Endothelial cell (in vitro differentiated cells): ENCODE data around the gene SERPINA12. TPM values are rescaled to one million over a fixed set of nuclear protein-coding genes. Genes with fewer than 3 reads are reported as not detected.

ENCODE experiments used
- DNase-seq: peaks from one replicate; pipeline ENCODE4 v3.0.0; 2021; ENCODE audit warnings: low spot score
- H3K27ac Mint-ChIP-seq: one replicate; pipeline ENCODE4 v1.8.0; 2021; ENCODE audit warnings: mixed read lengths, inconsistent platforms; ENCODE audit not compliant: unreplicated experiment
- H3K27me3 Mint-ChIP-seq: one replicate; pipeline ENCODE4 v1.8.0; 2021; ENCODE audit warnings: mild to moderate bottlenecking, moderate library complexity, mixed read lengths, inconsistent platforms; ENCODE audit not compliant: unreplicated experiment
- H3K36me3 Mint-ChIP-seq: one replicate; pipeline ENCODE4 v1.8.0; 2021; ENCODE audit warnings: mild to moderate bottlenecking, low read depth, mixed read lengths, inconsistent platforms; ENCODE audit not compliant: unreplicated experiment
- H3K4me1 Mint-ChIP-seq: one replicate; pipeline ENCODE4 v1.8.0; 2021; ENCODE audit warnings: mild to moderate bottlenecking, mixed read lengths, inconsistent platforms; ENCODE audit not compliant: unreplicated experiment
- H3K4me3 Mint-ChIP-seq: one replicate; pipeline ENCODE4 v1.8.0; 2021; ENCODE audit warnings: mild to moderate bottlenecking, mixed read lengths, inconsistent platforms; ENCODE audit not compliant: unreplicated experiment
- H3K9me3 Mint-ChIP-seq: one replicate; pipeline ENCODE4 v1.8.0; 2021; ENCODE audit warnings: mixed read lengths, inconsistent platforms; ENCODE audit not compliant: unreplicated experiment
- total RNA-seq: library from RNA; stranded (reverse); fragmentation: NEBNext Ultra II Directional; extraction: Animal tissue kit (Norgen Biotek cat#: 25700); gene quantifications from one replicate; pipeline ENCODE4 v1.2.1, GENCODE V29; 2021; ENCODE audit not compliant: unreplicated experiment
- TF ChIP-seq, protein P1 (sequence below): fragments of 200-600 bp; sonication (generic); IDR thresholded peaks from one replicate; pipeline ENCODE4 v1.5.0; 2021; ENCODE audit warnings: antibody characterized with exemption; ENCODE audit not compliant: unreplicated experiment

Gene SERPINA12
- total RNA-seq, 1 donor from 2014 or later: not detected

GRCh38 chr14:94441130-94441529, 68.1 kb downstream of the SERPINA12 start:
- no peaks in the 10 kb centered on the region for H3K36me3 Mint-ChIP-seq
- TF ChIP-seq, protein P1, sequence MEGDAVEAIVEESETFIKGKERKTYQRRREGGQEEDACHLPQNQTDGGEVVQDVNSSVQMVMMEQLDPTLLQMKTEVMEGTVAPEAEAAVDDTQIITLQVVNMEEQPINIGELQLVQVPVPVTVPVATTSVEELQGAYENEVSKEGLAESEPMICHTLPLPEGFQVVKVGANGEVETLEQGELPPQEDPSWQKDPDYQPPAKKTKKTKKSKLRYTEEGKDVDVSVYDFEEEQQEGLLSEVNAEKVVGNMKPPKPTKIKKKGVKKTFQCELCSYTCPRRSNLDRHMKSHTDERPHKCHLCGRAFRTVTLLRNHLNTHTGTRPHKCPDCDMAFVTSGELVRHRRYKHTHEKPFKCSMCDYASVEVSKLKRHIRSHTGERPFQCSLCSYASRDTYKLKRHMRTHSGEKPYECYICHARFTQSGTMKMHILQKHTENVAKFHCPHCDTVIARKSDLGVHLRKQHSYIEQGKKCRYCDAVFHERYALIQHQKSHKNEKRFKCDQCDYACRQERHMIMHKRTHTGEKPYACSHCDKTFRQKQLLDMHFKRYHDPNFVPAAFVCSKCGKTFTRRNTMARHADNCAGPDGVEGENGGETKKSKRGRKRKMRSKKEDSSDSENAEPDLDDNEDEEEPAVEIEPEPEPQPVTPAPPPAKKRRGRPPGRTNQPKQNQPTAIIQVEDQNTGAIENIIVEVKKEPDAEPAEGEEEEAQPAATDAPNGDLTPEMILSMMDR: no peak
- H3K27ac Mint-ChIP-seq: no peak overlapping the region
- no peak overlapping the region for H3K4me3 Mint-ChIP-seq
- DNase-seq: no peak
- no peaks in the 10 kb centered on the region for H3K9me3 Mint-ChIP-seq
- H3K27me3 Mint-ChIP-seq: no peaks in the 10 kb centered on the region
- no peaks in the 10 kb centered on the region for H3K4me1 Mint-ChIP-seq

DNA sequence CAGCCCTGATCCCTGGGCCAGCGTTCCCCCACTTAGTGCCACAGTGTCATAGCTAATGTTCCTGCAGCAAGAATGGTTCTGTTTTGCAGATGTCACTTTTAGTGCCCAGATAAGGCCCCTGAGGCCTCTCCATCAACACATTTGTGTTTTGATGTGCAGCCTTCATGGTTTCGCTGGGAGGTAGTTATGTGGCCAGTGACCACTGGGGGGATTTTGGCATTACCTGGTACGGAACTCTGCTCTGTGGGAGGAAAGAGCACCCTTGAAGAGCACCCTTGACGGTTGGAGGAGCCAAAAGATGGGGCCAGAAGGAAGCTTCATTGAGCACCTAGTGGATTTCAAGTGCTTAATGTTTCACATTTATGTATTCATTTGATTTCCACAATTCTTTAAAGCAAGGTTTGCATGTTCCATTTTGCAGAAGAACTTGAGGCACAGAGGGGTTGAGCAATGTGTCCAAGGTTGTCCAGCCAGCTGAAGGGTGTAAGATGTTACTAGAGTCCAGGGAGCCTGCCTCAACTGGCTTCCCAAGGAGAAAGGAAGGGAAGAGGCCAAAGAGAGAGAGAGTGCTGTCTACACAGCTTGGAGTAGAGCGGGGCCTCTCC, 69.7 kb downstream of the SERPINA12 start:
- Mint-ChIP-seq H3K36me3 (no peaks in the 10 kb centered on the region), H3K27me3 (no peaks in the 10 kb centered on the region), H3K4me3 (no peak overlapping the region), H3K27ac (no peak overlapping the region), H3K4me1 (no peaks in the 10 kb centered on the region), H3K9me3 (no peaks in the 10 kb centered on the region)
- no peak for DNase-seq
- TF ChIP-seq, protein P1: no peak

Other genes starting within 250 kb of the SERPINA12 start
- gene SERPINA10, start 216.2 kb downstream of the SERPINA12 start, total RNA-seq: not detected
- not detected for gene SERPINA6, start 186.1 kb downstream of the SERPINA12 start, total RNA-seq
- not detected for gene SERPINA2, start 142.8 kb downstream of the SERPINA12 start, total RNA-seq
- not detected for gene SERPINA1, start 120.9 kb downstream of the SERPINA12 start, total RNA-seq
- 0.18 TPM for gene SERPINA11, start 56.7 kb downstream of the SERPINA12 start, total RNA-seq
- not detected for gene SERPINA9, start 33.3 kb downstream of the SERPINA12 start, total RNA-seq
- not detected for gene SERPINA4, start 52.0 kb upstream of the SERPINA12 start, total RNA-seq
- 0.26 TPM for gene SERPINA5, start 72.0 kb upstream of the SERPINA12 start, total RNA-seq
- gene SERPINA3, start 102.9 kb upstream of the SERPINA12 start, total RNA-seq: not detected